ENCODE measurements around the gene VCAM1.

Gene VCAM1

DNA sequence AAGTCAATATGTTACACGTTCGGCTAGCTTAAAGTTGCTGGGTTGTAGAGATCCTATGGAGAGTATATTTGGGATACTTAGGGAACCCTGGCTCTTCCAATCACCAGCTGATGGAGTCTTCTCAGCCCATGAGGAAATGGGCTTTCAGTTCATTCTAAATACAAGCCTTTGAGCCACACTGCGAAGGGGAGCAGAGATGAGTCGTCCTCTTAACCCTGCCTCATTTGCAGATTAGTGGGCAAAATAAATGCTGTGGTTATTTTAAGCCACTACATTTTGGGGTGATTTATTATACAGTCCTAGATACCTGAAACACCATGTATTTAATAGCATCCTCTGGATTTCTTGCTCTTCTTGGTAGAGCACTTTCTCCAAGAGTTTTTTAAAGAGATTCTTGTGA, 19.0 kb upstream of the VCAM1 start:
- no peaks in the 10 kb centered on the region for H3K9me3 ChIP-seq (ENCODE audit: severe bottlenecking)
- TF ChIP-seq, protein P1, sequence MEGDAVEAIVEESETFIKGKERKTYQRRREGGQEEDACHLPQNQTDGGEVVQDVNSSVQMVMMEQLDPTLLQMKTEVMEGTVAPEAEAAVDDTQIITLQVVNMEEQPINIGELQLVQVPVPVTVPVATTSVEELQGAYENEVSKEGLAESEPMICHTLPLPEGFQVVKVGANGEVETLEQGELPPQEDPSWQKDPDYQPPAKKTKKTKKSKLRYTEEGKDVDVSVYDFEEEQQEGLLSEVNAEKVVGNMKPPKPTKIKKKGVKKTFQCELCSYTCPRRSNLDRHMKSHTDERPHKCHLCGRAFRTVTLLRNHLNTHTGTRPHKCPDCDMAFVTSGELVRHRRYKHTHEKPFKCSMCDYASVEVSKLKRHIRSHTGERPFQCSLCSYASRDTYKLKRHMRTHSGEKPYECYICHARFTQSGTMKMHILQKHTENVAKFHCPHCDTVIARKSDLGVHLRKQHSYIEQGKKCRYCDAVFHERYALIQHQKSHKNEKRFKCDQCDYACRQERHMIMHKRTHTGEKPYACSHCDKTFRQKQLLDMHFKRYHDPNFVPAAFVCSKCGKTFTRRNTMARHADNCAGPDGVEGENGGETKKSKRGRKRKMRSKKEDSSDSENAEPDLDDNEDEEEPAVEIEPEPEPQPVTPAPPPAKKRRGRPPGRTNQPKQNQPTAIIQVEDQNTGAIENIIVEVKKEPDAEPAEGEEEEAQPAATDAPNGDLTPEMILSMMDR (IDR thresholded peaks at IDR 0.05; ENCODE audit: low read depth, low read length) = no peak
- H3K4me3 ChIP-seq (ENCODE audit: low read depth, low read length) = no peak overlapping the region
- no peak overlapping the region for H3K27ac ChIP-seq
- DNase-seq = no peak
- no peaks in the 10 kb centered on the region for H3K36me3 ChIP-seq
- no peaks in the 10 kb centered on the region for H3K27me3 ChIP-seq (ENCODE audit: insufficient read depth, low read depth, severe bottlenecking)

DNA sequence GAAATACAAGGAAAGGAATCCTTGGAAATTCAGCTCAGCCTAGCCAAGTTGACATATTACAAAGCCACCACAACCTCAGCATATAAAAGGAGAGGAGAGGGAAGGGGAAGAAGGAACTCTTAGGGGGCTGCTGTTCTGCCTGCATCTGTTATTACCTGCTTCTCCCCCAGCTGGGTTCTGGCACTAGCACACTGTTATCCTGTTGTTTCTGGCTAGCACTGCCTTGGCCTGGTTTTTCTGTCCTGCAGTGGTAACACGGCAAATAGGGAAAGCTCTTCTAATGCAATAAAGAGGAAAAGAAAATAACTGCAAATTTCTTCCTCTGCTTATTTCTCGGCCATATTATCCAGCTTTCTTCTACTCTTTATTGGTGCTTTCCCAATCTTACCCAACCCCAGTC, 16.5 kb upstream of the VCAM1 start:
- Histone ChIP-seq H3K27me3 (ENCODE audit: insufficient read depth, low read depth, severe bottlenecking) (no peaks in the 10 kb centered on the region), H3K27ac (no peak overlapping the region), H3K9me3 (ENCODE audit: severe bottlenecking) (no peaks in the 10 kb centered on the region), H3K4me3 (ENCODE audit: low read depth, low read length) (no peak overlapping the region), H3K36me3 (no peaks in the 10 kb centered on the region)
- no peak for DNase-seq
- TF ChIP-seq, protein P1 (IDR thresholded peaks at IDR 0.05; ENCODE audit: low read depth, low read length) = no peak

DNA sequence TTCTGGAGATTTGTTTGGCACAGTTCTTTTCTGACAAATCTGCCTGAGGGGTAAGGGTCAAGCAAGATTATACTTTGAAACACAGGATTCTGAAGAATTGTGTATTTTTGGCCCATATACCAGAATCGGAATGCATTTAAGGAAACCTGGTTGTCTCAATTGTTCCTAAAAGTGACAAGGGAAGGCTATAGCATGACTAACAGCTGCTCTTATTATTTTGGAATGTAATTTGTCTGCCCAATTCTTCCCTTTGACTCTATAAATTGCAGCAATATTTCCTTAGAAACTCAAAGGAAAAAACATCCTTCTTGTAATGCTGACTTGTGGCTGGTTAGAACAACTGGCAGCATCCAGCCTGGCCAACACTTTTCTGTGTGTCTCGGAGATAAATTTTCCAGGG, 15.8 kb upstream of the VCAM1 start:
- TF ChIP-seq, protein P1 (IDR thresholded peaks at IDR 0.05; ENCODE audit: low read depth, low read length) = no peak
- Histone ChIP-seq H3K27ac (no peak overlapping the region), H3K4me3 (ENCODE audit: low read depth, low read length) (no peak overlapping the region), H3K9me3 (ENCODE audit: severe bottlenecking) (no peaks in the 10 kb centered on the region), H3K36me3 (no peaks in the 10 kb centered on the region), H3K27me3 (ENCODE audit: insufficient read depth, low read depth, severe bottlenecking) (no peaks in the 10 kb centered on the region)
- no peak for DNase-seq

DNA sequence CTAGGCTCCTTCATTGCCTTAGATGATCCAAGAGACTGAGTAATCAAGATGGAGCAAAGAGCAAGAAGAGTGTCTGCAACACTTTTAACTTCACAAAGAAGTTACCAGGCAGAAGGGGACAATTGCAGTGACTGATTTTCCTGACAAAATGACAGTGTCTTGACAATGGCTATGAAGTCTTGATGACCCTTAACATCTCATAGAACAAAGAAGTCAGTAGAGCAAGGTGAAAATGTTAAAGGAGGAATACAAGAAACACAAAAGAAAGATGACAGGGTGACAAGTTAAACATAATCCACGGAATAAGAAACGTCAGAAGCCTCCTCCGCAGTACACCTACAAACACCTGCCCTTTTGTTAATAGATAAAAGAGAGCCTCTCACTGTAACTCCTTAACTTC, 15.1 kb upstream of the VCAM1 start:
- Histone ChIP-seq H3K9me3 (ENCODE audit: severe bottlenecking) (no peaks in the 10 kb centered on the region), H3K27me3 (ENCODE audit: insufficient read depth, low read depth, severe bottlenecking) (no peaks in the 10 kb centered on the region), H3K36me3 (no peaks in the 10 kb centered on the region), H3K27ac (no peak overlapping the region), H3K4me3 (ENCODE audit: low read depth, low read length) (no peak overlapping the region)
- DNase-seq = no peak
- TF ChIP-seq, protein P1 (IDR thresholded peaks at IDR 0.05; ENCODE audit: low read depth, low read length) = no peak

DNA sequence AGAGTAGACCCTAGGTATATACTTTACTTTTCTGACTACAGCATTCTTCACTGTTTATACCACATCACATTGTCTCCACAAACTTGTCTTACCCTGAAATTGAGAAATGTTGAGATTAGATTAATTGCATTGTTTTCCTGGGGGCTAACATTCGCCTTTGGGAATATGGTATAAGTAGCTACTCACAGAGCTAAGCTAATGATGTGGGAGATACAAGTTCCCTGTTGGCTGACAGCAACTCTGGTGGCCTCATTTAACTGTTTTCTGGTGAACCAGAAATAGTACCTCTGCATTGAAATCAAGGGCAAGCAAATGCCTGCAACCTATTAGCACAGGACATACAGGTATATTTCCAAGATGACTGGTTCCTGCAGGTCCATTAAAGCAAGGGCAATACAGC, 13.2 kb upstream of the VCAM1 start:
- Histone ChIP-seq H3K9me3 (ENCODE audit: severe bottlenecking) (no peaks in the 10 kb centered on the region), H3K4me3 (ENCODE audit: low read depth, low read length) (no peak overlapping the region), H3K27me3 (ENCODE audit: insufficient read depth, low read depth, severe bottlenecking) (no peaks in the 10 kb centered on the region), H3K27ac (no peak overlapping the region), H3K36me3 (no peaks in the 10 kb centered on the region)
- TF ChIP-seq, protein P1 (IDR thresholded peaks at IDR 0.05; ENCODE audit: low read depth, low read length) = no peak
- no peak for DNase-seq

DNA sequence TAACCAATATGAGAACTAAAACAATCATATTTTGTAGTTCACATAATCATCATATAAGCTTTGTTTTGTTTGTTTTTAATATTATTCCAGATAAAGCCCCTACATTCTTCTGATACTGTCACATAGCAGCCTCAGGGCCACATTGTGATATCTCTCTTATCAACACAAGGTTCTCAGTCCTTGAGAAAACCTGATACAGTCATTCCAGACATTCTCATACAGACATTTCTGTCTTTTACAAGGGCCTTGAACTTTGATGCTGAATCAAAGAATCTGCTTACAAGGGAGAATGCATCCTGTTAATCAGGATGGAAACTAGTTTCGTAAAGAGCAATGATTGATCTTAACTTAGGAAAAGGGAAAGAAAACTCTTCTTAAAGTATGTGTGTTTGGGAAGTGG, 12.7 kb upstream of the VCAM1 start:
- no peaks in the 10 kb centered on the region for H3K36me3 ChIP-seq
- no peaks in the 10 kb centered on the region for H3K9me3 ChIP-seq (ENCODE audit: severe bottlenecking)
- no peak for DNase-seq
- H3K27ac ChIP-seq = no peak overlapping the region
- H3K4me3 ChIP-seq (ENCODE audit: low read depth, low read length) = no peak overlapping the region
- no peaks in the 10 kb centered on the region for H3K27me3 ChIP-seq (ENCODE audit: insufficient read depth, low read depth, severe bottlenecking)
- TF ChIP-seq, protein P1 (IDR thresholded peaks at IDR 0.05; ENCODE audit: low read depth, low read length) = no peak
